GM12874 (cell line): ENCODE results near the gene B4GALT5.

Experiments
- CTCF ChIP-seq: IDR thresholded peaks from 2 replicates; pipeline ENCODE4 v1.5.1; 2011; ENCODE audit warnings: low read depth, mild to moderate bottlenecking, control low read depth, low read length, moderate library complexity; ENCODE audit not compliant: insufficient read depth

The B4GALT5 gene

GRCh38 chr20:49637046-49637637 lies 76.5 kb downstream of the B4GALT5 start:
- no peak for TF ChIP-seq CTCF

GRCh38 chr20:49636447-49636846 lies 77.2 kb downstream of the B4GALT5 start:
- no peak for TF ChIP-seq CTCF

- TF ChIP-seq CTCF, result no peak
Observed at GRCh38 chr20:49635866-49636265, 77.8 kb downstream of the B4GALT5 start.

- no peak for TF ChIP-seq CTCF
Observed at GRCh38 chr20:49635166-49635565, 78.5 kb downstream of the B4GALT5 start.

GRCh38 chr20:49634116-49634515 lies 79.6 kb downstream of the B4GALT5 start:
- no peak for TF ChIP-seq CTCF

GRCh38 chr20:49633643-49634042 lies 80.0 kb downstream of the B4GALT5 start:
- no peak for TF ChIP-seq CTCF

GRCh38 chr20:49633023-49633422 lies 80.7 kb downstream of the B4GALT5 start:
- TF ChIP-seq CTCF, result no peak
